HG02798 (cell line): ENCODE data around the gene DAAM2.

Experiments
- ATAC-seq: cut with Tn5 transposase; IDR thresholded peaks from one replicate; pipeline ENCODE4 v1.9.1; 2021; ENCODE audit warnings: mild to moderate bottlenecking; ENCODE audit not compliant: unreplicated experiment, poor library complexity

Gene DAAM2

DNA sequence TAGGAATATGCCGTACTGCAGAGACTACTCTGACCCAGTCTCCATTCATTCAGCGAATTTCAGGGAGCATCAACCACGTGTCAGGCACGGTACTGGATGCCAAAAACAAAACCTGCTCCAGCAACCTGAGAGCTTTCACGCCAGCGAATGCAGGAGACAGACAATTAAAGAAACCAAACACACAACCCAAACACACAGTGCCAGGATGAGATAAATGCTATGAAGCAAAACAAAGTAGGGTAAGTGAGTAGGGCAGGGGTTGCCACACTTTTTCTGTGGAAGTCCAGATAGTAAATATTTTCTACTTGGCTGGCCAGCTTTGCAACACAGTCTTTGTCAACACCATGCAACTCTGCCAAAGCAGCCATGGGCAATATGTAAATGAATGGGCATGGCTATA is 132.1 kb downstream of the DAAM2 start:
- ATAC-seq, result no peak

DNA sequence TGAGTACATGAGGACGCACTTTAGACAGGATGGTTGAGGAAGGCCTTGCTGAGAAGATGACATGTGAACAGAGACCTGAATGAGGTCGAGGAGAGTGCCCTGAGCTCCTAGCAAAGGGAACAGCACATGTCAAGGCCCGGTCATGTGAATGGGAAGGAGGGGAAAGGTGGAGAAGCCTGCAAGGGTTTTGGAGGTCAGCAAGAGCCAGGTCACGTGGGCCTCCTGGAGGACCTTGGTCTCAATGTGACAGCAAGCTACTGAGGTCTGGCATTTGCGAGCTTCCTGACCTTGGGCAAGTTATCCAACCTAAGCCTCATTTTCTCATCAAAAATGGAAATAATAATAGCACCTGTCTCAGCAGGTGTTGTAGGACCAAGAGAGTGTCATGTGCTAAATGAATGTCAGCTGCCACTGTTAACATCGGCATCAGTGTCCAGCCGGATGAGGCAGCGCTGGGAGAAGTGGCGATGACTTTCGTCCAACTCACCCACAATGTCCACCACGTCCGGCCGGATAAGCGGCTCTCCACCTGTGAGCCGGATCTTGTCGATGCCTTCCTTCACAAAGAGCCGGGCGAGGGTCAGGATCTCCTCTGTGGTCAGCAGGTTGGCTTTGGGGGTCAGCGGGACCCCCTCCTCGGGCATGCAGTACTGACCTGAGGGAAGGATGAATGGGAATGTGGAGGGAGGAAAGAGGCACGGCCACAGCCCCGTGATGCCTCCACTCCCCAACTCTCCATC is 133.2 kb downstream of the DAAM2 start:
- no peak for ATAC-seq

DNA sequence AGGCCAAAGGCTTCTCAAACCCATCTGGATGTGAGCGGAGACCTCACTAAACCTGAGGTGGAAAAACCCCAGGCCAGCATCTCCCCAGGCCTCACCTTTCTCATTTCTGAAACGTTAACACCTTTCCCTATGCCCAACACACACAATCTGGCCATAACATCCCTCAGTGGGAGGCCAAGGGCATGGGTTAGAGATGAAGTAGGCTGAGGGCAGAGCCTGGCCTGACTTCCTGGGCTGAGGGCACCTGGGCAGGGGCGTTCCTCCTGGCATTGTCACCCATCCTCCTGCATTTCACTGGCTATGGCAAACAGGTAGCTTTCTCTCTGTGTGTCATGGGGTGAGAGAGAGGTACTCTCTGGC is 133.7 kb downstream of the DAAM2 start:
- ATAC-seq, result no peak

DNA sequence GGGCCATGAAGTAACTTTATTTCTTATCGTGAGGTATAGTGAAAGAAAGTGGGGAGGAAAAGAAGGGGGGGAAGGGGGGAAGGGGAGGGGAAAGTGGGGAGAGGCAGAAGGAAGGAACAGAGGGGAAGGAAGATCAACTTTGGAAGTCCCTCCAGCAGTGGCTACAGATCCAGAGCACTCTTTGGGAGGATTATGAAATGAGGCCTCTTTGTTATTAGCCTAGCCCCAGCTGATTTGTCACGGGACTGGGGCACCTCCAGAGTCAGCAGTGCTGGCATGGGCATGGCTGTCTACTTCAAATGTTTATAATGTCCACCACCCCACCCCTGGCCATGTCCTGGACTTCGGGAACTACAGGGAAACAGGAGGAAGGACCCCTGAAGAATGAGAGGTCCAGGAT is 134.5 kb downstream of the DAAM2 start:
- ATAC-seq, result no peak

DNA sequence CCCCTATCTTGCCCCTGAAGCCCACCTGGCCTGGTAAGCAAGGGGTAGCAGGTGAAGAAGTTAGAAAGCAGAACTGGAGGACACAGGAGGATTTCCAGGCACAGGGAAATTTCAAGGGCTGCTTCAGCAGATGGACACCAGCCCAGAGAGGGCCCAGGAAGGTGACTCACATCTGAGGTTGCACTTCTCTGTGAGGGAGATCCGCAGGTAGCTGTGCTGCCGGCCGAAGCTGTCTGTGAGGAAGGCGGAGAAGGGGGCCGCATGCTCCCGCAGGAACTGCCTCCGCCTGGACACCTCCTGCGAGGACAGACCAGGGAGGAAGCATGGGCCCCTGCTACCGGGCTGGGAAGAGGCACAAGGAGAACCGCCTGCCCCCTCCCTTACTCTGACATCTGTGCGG is 135.0 kb downstream of the DAAM2 start:
- ATAC-seq, result no peak

DNA sequence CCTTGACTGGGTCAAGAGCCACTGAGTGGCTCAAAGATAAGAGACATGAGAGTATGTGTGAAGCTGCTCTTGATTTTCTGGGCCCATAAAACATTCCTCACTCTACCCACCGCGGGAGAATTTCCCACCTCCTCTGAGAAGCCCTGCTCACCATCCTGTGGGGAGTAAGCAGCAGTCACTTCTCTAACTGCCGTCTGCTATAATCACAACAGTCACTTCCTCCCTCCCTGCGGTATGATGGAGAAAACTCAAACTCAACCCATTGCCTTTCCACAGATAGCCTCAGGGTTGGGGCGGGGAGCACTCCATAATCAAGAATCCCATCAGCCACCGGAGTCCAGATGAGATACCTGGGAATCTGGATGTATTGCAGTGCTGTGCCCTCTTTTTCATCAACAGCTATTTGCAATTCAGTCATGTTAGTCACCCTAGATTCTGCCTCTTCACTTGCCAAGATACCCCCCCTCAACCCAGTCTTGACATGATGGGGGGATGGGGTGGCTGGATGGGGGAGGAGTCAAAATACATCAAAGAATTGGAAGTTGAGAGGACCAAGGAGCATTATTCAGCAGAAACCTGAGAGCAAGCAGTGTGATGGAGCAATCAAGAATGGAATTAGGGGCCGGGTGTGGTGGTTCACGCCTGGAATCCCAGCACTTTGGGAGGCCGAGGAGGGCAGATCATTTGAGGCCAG is 137.0 kb downstream of the DAAM2 start:
- ATAC-seq, result no peak

DNA sequence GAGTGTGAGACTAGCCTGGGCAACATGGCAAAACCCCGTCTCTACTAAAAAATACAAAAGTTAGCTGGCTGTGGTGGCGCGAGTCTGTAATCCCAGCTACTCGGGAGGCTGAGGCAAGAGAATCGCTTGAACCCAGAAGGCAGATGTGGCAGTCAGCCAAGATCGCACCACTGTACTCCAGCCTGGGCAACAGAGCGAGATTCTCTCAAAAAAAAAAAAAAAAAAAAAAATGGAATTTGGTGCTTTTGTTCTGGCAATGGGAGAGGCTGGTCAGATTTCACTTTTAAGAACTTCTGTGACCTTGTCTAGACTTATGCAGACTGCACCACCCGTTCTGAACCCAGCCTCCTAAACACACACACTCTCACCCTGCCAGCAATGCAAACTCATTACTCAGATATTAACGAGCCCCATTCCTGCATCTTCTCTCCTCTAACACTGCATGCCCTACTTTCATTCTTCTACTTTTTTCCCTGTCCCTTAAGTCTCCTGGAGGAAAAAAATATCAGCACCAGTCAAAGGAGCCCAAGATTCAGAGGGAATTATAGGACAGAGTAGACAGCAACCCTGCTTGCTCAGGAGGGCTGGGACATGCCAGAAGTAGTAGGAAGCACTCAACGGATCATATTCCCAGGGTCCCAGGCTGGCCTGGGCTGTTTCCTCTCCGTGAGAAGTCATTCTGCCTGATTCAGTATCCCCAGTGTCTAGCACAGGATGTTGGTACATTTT is 137.7 kb downstream of the DAAM2 start:
- no peak for ATAC-seq

DNA sequence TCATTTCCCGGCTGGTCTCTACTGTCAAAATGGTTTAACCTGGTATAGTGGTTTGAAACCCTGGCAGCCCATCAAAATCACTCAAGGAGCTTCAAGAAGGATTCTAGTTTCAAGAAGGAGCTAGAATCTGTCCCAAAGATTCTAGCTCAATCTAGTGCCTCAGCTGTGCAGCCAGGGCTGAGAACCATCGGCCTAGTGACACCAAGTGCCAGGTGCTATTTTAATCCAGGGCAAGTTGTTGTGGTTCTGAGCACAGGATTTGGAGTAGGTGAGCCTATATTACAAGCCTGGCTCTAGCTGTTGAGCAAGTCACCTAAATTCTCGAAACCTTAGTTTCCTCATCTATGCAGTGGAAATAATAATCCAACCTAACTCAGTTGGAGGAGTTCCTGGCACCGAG is 138.4 kb downstream of the DAAM2 start:
- no peak for ATAC-seq

DNA sequence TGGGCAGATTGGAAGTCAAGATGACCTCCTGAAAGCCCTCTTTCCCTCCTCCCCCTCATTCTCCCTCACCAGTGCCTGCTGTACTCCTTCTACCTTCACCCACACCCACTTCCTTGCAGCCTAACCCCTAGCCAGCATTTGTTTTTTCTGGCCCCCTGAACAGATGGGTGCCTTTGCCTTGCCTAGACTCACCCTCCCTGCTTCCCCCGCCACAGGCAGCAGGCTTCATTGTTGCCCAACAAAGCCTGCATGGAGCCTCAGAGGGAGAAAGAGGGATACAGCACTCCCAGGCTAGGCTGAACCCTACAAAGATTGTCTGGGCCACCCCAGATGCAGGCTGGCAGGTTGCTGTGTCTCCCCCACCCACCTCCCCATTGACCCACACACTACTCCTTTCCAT is 139.4 kb downstream of the DAAM2 start:
- ATAC-seq, result no peak

DNA sequence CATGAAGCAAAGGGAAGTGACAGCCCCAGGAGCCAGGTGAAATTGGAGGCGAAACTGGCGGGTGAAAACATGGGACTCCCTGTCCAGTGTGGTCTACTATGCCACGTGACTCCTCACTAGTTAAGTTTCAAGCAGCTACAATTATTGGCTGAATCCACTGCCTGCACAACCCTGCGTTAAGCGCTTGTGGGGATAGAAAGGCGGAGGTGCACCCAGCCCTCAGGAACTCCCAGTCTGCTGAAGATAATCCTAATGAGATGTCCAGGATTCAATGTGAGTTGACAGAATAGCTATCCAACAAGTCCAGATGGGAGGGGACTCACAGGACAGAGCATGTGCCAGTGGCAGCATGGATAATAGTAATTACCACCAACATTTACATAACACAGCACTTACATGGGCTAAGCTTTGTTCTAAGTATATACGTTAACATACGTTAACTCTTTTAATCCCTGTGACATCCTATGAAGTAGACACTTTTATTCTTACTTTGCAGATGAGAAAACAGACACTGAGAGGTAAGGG is 140.3 kb downstream of the DAAM2 start:
- no peak for ATAC-seq

DNA sequence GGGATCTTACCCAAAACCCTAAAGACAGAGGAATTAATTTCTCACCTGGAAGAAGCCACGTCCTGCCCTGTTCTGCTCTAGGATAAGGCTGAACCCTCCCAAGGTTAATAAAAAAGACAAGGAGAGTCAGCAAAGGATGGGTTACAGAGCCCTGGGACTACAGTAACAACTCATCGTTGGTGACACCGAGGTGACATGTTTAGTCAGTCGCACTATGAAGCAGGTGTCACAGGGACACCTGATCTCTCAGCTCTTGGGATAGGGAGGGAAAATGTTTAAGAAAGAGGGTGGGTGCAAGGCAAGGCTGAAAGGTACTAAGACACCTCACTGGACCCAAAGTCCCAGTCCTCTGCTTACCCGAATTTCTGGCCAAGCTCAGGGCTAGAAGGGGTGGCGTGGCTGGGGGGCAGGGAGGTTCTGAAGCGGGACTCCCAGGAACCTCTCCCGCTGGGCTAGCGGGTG is 141.5 kb downstream of the DAAM2 start:
- no peak for ATAC-seq

DNA sequence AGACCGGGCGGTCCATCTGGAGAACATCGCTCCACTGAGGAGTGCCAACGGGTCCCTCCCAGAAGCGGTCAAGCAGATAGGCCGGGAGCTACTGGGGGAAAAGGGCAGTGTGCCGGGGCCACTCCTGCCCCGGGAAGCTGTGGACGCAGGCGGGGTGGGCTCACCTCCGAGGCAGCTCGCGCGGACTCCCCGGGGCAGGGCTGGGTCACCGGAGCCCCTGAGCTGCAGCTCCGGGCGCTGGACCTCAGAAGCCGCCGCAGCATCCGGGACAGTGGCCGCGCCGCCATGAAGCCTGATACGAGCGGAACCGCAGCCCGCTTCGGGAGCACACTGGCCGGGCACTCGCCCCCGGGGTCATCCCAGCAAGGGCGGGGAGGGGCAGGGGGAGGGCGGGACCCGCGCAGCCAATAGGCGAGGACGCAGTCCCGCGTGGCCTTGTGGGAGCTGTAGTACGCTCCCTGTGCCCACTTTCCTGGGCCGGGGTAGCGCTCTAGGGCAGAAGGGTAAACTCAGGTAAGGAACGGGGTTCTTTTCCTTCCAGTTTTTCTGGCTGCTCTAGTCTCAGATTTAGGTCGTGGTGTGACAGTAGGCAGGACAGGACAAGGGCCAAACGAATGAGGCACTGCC is 142.1 kb downstream of the DAAM2 start, which contains the start of gene MOCS1:
MOCS1 (minus strand) TSS at position 332 of the 627 bp plus-strand sequence; CDS start at position 287, 45 bp downstream.
- ATAC-seq, result no peak

DNA sequence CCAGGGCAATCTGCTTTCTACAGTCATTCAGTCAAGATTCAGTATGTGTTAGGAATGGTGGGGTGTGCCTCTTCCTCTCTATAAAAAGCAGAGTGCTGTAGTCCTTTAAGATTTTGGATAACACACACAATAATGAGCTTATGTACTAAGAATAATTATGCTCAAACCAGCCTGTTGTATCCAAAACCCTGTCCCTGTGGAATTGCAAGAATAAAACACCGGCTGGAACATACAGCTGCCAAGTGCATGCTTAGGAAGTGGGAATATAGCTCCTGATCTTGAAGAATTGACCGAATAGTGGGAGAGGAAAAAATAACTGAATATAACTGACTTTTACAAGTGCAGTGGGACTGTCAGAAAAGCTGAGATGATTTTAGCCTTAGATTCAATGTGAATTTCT is 143.1 kb downstream of the DAAM2 start:
- no peak for ATAC-seq

DNA sequence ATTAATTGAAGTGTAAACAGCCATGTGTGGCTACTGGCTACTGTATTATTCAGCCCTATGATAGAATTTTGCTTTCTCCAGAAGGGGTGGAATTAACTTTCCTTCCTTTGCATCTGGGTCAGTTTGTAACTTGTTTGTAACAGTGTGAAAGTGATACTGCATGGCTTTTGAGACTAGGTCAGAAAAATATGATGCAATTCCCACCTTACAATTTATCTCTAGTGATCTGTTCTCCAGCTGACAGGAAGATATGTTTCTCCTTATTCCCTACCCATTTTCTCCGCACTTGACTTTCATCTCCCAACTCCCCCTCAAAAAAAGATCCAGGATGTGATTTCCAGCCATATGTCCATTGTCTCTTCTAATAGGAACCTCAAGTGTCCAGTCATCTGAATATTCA is 144.7 kb downstream of the DAAM2 start:
- ATAC-seq, result no peak

DNA sequence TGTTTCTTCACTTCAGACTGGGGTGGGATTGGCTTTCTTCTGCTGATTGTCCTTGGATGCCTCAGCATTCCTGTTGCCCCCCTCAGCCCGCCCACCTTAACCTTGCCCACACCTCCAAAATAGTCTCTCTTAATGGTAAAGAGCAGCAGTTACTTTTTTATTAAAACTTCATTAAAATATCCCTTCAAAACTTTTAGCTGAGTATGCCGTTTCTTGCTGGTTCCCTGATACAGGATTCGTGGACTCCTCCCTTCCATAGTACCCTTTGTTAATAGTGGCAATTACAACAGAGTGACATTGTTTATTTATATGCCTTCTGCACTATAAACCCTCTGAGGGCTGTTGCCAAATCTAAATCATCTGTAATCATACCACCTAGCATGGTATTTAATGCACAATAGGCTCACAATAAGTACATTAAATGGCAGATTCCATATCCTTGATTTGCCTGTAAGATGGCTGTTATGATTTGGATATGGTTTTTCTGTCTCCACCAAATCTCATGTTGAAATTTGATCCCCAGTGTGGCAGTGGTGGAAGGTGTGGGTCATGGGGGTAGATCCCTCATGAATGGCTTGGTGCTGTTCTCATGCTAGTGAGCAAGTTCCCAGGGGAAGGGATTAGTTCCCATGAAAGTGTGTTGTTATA is 145.6 kb downstream of the DAAM2 start:
- no peak for ATAC-seq

DNA sequence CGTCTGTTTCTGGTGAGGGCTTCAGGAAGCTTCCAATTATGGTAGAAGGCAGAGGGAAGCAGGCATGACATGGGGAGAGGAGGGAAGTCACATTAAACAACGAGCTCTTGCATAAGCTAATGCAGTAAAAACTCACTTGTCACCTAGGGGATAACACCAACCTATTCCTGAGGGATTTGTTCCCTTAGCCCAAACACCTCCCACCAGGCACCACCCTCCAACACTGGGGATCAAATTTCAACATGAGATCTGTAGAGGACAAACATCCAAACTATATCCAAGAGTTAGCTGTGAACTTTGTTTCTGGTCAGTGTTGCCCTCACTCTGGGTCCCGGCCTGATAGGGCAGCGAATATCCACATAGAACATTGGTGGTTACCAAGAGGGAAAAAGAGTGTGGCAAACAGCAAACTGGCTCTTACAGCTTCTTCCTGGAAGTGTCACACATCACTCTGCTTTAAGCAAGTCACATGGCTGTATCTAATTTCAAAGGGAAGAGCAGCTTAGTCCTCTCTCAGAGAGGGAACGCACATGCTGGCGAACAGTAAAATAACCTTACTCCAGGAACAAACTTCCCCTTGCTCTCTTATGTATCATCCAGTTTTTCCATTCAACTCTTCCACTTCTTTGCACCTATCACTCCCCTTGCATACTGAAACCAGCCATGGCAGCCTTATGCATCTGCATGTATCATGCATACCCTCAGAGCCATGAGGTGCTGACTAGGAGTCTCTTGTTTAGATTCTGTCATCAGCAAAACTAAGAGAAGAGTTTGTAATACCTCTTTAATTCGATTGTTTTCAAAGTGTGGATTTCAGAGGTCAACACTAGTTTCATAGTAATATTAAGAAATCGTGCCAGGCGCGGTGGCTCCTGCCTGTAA is 146.8 kb downstream of the DAAM2 start:
- ATAC-seq, result no peak

DNA sequence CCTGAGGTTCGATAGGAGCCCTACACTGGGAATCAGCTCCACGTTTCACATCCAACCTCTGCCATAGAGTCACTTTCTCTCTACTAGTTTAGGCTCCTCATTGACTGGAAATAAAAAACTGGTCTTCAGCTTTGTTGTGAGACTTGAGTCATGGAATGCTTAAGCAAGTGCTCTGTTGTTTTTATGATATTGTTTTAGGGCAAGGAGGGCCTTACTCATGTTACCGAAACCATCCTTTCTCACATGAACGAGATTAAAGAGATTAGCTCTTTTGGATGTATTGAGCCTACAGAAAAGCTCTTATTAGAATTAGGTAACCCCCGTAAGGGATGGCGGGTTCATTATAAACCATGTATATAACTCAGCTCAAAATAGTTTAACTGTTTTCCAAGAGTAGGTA is 149.0 kb downstream of the DAAM2 start:
- no peak for ATAC-seq

DNA sequence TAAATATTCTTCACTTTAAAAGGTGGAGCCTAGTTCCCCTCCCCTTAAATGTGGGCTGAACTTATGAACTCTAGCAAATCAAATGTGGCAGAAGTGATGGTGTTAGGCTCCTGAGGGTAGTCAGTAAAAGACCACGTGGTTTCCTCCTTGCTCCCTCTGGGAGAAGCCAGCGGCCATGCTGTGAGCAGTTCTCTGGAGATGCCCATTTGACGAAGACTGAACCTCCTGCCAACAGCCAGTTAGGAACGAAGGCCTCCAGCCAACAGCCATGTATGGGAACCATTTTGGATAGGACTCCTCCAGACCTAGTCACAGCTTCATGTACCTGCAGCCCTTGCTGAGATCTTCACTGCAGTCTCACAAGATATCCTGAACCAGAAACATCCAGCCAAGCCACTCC is 149.6 kb downstream of the DAAM2 start:
- ATAC-seq, result no peak

DNA sequence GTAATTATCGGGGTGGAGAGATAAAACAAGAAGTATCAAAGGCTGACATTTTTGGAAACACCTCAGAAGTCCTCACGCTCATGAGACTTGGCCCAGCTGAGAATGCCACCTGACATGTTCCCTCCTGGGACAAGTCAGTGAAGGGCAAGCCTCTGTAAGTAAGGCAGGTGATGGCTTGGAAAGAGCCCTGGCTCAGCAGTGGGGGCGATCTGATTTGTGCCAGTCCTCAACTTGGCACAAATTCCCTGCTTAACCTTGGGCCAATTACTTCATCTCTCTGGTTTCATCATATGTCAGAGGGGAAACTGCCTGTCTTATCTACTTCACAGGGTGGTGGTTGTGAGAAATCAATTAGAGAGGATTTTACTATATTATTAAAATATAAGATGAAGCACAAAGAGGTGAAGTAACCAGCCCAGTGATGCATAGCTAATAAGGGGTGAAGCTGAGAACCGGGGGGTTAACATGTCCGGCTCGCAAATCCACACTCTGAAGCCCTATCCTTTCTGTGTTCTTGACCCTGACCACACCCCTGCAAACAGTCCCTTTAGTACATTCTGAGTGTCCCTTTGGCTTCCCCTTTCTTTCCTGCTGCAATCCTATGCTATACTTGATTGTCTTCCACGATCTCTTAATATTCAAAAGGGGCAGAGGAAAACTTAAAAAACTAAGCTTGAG is 150.9 kb downstream of the DAAM2 start:
- no peak for ATAC-seq
